Thyroid gland (tissue), 4 donors: ENCODE measurements around the gene TRRAP.

Experiments
- CTCF ChIP-seq, 6 experiments: fragments of 200-600 bp in 3 of 6; fragments of 450-650 bp in 3 of 6; sonication (generic) in 3 of 6; IDR thresholded peaks; one replicate each; pipeline ENCODE4 v1.5.1; 2016 to 2019; ENCODE audit warnings: antibody characterized with exemption in 6 of 6, mild to moderate bottlenecking in 2 of 6, inconsistent platforms in 1 of 6, moderate library complexity in 1 of 6
- POLR2A ChIP-seq, 2 donors: fragments of 450-650 bp; IDR thresholded peaks; one replicate each; pipeline ENCODE4 v1.6.1; 2017; ENCODE audit warnings: antibody characterized with exemption in 2 of 2, mild to moderate bottlenecking in 2 of 2, moderate library complexity in 1 of 2

DNA sequence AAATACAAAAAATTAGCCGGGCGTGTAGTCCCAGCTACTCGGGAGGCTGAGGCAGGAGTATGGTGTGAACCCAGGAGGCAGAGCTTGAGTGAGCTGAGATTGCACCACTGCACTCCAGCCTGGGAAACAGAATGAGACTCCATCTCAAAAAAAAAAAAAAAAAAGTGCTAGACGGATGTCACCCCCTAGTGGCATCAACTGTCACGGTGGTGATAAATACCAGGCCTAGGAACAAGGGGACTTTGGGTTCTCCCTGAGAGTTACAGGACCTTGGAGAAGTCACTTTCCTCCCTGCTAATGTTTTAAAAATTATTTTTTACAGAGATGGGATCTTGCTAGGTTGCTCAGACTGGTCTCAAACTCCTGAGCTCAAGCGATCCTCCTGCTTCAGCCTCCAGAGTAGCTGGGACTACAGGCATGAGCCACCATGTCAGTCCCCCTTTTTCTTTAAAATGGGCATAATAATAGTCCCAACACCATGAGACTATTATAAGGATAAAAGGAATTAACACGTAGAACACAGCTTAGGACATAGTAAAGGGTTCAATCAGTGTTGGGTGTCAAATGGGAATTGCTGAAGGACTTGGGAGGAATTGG lies 5.9 kb upstream of the TRRAP start:
- TF ChIP-seq CTCF (IDR thresholded peaks at IDR 0.05) (no peak), POLR2A (IDR thresholded peaks at IDR 0.05) (no peak)
